Stimulated activated CD4-positive, alpha-beta T cell treated with anti-CD3 and anti-CD28 coated beads, Interleukin-2, amount 100 ng/mL, for 24 hours (primary cell): ENCODE data around the gene IFI27L1.

Experiments used
- DNase-seq, 2 donors: peaks; one replicate each; pipeline ENCODE4 v3.0.0-alpha.2; 2020

The IFI27L1 gene

DNA sequence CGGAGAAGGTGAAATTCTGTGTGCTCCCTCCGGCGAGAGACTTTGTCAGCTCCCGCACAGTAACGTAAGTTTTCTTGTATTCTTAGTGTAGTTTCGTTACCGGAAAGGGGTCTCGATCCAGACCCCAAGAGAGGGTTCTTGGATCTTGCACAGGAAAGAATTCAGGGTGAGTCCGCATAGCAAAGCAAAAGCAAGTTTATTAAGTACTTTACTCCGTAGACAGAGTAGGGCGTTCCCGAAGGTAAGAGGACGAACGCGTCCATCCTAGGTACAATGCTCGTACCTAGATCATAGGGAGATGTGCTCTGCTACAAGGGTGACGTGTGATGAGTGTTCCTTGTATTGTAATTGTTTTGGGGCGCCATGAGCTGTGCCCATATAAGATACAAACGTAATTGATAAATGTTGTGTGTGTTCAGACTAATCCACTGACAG is 293 bp downstream of the IFI27L1 start:
- DNase-seq, result no peak

DNA sequence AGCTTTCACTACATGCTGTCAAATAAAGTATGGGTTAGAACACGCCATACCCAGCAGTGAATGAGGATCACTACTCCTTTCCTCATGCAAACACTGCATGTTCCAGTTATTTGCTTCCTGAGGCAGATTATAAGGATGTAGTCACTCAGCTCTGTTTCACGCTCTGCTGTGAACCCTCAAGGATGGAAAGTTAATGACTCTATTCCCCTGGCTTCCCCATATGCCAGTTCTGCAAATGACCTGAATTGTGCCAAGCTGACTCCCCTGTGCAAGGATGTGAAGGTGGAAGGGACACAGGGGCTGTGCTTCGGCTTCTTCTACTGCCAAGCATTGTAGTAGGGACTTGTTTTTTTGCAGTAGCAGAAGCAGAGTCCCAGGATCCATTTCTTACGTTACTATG is 6.8 kb downstream of the IFI27L1 start:
- no peak for DNase-seq

- DNase-seq, result no peak
Measured at GRCh38 chr14:94088516-94088915, 7.4 kb downstream of the IFI27L1 start.

GRCh38 chr14:94089479-94089878 is 8.4 kb downstream of the IFI27L1 start:
- no peak for DNase-seq

DNA sequence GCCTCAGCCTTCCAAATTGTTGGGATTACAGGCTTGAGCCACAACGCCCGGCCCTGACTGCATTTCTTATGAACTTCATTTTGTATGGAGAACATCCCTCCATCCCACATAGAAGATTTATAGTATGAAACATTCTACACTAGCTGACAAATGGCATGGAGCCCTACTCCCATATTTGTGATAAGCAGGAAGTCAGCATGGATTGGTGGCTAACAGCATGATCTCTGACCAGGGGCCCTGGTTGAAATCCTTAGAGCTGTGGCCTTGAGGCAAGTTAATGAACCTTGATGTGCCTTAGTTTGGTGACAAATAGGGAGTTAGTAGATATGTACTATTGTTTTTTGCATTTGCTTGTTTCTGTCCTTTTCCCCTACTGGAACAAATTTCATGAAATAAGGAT is 12.3 kb downstream of the IFI27L1 start:
- DNase-seq, result no peak

DNA sequence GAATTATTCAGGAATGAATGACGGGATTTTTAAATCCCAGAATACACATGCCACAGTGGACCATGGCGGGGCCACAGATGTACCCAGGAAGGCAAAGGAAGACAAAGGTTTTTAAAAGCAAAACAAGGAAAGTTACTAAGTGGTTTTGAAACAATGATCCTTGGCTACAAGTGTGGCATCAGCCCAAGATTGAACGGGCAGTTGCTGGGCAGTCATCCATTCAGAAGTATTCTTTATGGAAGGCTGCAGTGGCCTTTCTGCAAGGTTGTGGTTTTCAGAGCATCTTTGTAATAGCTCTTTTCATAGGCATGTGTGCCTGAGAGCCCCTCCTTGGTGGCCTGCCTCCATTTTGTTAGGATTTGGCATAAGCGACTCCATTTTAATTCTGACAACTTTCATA is 16.0 kb downstream of the IFI27L1 start:
- DNase-seq, result no peak

- DNase-seq, result no peak
Measured at GRCh38 chr14:94098326-94098992, 17.3 kb downstream of the IFI27L1 start.

- DNase-seq, result no peak
Measured at GRCh38 chr14:94099006-94099405, 17.9 kb downstream of the IFI27L1 start.

- no peak for DNase-seq
Measured at GRCh38 chr14:94100847-94101246, 19.7 kb downstream of the IFI27L1 start.

DNA sequence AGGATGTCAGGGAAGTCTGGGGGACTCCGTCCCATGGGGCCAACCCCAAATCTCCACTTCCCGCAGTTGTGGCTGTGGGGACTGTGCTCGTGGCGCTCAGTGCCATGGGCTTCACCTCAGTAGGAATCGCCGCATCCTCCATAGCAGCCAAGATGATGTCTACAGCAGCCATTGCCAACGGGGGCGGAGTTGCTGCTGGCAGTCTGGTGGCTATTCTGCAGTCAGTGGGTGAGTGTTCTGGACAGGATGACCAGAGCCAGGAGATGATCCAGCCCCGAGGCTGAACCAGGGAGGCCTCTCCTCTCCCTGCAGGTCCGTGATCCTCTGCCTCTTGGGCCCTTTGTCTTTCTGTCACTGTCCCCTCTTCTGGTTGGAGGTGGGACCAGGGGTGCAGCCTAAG is 20.6 kb downstream of the IFI27L1 start:
- DNase-seq, result no peak

DNA sequence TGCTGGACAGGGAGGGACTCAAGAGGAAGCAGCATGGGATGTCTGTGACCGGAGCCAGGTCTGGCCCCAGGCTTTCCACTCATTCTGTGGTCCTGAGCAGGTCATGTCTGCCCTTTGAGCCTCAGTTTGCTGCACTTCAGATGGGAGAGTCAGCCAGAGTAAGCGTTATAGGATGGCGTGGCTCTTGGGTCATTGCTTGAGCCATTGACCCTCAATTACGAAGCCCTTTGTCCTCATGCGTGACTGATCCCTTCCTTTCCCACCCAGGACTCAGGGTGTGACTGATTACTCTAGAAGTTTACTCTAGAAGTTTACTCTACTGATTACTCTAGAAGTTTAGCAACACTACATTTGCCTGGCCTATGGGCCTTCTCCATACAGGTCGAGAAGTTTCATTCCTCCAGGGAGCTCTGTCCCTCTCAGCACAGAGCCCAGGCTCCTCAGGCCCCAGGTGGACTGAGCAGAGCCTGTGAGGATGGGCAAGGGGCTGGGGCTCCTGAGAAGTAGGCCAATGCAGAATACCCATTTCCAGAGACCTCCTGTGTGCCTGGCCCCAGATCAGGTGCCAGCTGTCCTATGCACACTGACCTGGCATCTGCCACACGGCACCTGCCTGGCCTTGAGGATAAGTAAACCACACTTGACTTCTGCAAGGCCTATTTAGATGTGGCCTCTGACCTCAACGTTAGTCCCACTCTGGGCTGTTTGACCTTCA is 21.8 kb downstream of the IFI27L1 start:
- no peak for DNase-seq

DNA sequence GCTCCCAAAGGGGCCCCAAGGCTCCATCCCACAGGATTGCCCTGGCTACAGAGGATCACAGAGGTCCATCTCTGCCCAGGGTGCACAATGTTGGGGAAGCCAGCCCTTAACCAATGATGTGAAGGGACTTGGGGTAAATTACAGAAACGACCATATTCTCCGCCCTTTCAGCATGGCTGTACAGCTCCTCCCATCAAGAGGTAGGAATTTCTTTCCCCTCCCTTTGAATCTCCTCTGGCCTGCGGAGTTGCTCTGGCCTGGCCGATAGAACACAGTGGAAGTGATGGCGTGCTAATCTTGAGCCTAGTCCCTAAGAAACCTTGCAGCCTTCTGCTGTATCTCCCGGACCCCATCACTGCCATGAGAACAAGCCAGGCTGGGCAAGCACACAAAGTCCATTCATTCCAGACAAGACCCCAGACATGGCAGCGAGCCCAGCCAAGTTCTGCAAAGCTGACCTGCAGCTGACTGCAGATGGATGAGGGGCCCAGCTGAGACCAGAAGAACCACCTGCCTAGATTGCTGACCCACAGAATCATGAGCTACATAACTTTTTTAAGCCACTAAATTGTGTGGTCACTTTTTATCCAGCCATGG is 22.5 kb downstream of the IFI27L1 start:
- no peak for DNase-seq

DNA sequence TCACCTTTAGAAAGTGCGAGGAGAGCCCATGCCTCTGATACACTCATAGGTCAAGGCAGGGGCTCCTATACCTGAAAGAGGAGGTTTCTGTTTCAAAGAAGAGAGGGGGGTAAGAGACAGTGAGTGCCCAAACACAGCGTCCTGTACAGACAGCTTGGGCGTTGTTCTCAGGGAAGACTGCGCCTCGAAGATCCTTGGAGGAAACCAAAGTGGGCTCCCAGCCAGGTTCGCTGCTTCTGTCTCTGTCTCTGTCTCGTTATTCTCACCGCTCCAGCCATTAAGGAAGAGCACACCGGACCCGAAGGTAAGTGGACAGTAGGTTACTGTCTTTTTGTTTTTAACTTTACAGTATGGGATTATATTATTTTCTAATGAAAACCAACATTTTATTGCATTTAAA is 23.6 kb downstream of the IFI27L1 start:
- DNase-seq, result no peak

- no peak for DNase-seq
Measured at GRCh38 chr14:94109915-94110250, 28.8 kb downstream of the IFI27L1 start.

GRCh38 chr14:94110552-94111181 is 29.6 kb downstream of the IFI27L1 start, which contains the start of gene IFI27:
Gene IFI27 (plus strand): TSS chr14:94110736.
- no peak for DNase-seq

DNA sequence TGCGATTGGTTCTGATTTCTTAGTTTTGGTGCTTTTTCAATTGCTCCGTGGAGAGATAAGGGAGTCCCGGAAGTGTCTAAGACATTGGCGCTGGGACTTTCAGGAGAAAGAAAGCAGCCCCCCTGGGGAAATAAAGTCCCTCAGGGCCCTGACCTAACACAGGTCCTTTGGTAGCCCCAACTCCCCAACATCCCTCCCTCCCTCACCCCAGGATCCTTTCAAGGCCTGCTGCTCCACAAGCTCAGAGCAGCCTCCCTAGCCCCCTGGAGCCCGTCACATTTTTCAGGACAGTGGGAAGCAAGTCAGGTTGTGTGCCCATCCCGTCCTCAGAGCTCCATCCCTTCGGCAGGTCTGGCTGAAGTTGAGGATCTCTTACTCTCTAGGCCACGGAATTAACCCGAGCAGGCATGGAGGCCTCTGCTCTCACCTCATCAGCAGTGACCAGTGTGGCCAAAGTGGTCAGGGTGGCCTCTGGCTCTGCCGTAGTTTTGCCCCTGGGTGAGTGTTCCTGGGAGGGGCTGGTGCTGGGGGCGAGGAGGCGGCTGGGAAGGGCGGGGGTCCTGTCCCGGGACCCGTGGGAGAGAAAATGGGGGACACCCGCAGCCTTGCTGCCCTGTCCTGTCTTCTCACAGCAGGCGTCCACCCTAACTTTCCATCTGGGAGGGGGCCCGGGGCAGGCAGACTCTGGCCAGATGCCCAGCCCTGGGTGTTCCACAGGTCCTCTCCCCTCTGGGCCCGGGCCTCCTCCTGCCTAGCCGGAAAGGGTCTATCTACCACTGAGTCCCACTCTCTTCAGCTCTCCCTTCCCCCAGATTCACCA is 30.4 kb downstream of the IFI27L1 start:
- no peak for DNase-seq

GRCh38 chr14:94112513-94113063 is 31.5 kb downstream of the IFI27L1 start:
- DNase-seq, result no peak

- DNase-seq, result no peak
Measured at GRCh38 chr14:94113073-94113472, 32.0 kb downstream of the IFI27L1 start.

GRCh38 chr14:94113490-94113889 is 32.4 kb downstream of the IFI27L1 start:
- DNase-seq, result no peak

- no peak for DNase-seq
Measured at GRCh38 chr14:94113908-94114588, 32.9 kb downstream of the IFI27L1 start.

- no peak for DNase-seq
Measured at GRCh38 chr14:94114589-94115057, 33.5 kb downstream of the IFI27L1 start.

GRCh38 chr14:94115058-94115591 is 34.0 kb downstream of the IFI27L1 start:
- DNase-seq, result no peak
